NCI-H1417 (cell line): ENCODE data around the gene POLR3C.
A peak's percentile ranks its signal among the peaks of the same experiment; 100 is the strongest.
"Not testable (repeated sequence)": the region's sequence is repeated elsewhere in the genome, so short reads cannot be mapped to it uniquely, and the experiment has no call there.

ENCODE experiments used
- DNase-seq, 3 experiments: peaks; one replicate each; lab custom pipeline; 2025; lab: John Stamatoyannopoulos, UW

POLR3C gene

GRCh38 chr1:145822779-145823331 is 1.1 kb upstream of the POLR3C start:
- DNase-seq = not testable (repeated sequence)

- no peak for DNase-seq
These were observed 471 bp downstream of the POLR3C start for GRCh38 chr1:145824499-145824842.

- no peak for DNase-seq
These were observed 2.0 kb downstream of the POLR3C start for GRCh38 chr1:145826030-145826429.

GRCh38 chr1:145827966-145828365 is 4.0 kb downstream of the POLR3C start:
- no peak for DNase-seq

- DNase-seq = no peak
These were observed 4.5 kb downstream of the POLR3C start for GRCh38 chr1:145828367-145829026.

GRCh38 chr1:145830810-145831209 is 6.8 kb downstream of the POLR3C start:
- not testable (repeated sequence) for DNase-seq

- DNase-seq = no peak
These were observed 13.7 kb downstream of the POLR3C start for GRCh38 chr1:145837656-145838055.

GRCh38 chr1:145843031-145843430 is 19.0 kb downstream of the POLR3C start:
- no peak for DNase-seq

GRCh38 chr1:145845144-145845513 is 21.1 kb downstream of the POLR3C start:
- DNase-seq = no peak

GRCh38 chr1:145845514-145846161 is 21.6 kb downstream of the POLR3C start, which contains the start of gene NUDT17:
NUDT17 (plus strand) TSS chr1:145845630; CDS start chr1:145845641, 11 bp downstream.
- peak; percentile 58 to 93 (median 76) for DNase-seq

GRCh38 chr1:145846201-145846612 is 22.2 kb downstream of the POLR3C start:
- DNase-seq = peak in 2 of 3 experiments; percentile 21 to 42

GRCh38 chr1:145847827-145848226 is 23.8 kb downstream of the POLR3C start:
- no peak for DNase-seq

- no peak for DNase-seq
These were observed 25.6 kb downstream of the POLR3C start for GRCh38 chr1:145849356-145850160.

- DNase-seq = no peak
These were observed 31.5 kb downstream of the POLR3C start for GRCh38 chr1:145855426-145855948.

GRCh38 chr1:145857170-145857569 is 33.2 kb downstream of the POLR3C start:
- DNase-seq = no peak

- DNase-seq = peak in 2 of 3 experiments; percentile 52 to 67
These were observed 34.4 kb downstream of the POLR3C start for GRCh38 chr1:145858238-145858900.

- DNase-seq = peak; percentile 90 to 98 (median 90)
These were observed 35.0 kb downstream of the POLR3C start, which contains the start of gene PIAS3 for GRCh38 chr1:145858901-145859490. PIAS3 (minus strand) TSS chr1:145859081; CDS start chr1:145858990, 91 bp downstream.

GRCh38 chr1:145859491-145860023 is 35.6 kb downstream of the POLR3C start:
- DNase-seq = peak; percentile 82 to 92 (median 85)

GRCh38 chr1:145863282-145864018 is 39.5 kb downstream of the POLR3C start:
- no peak for DNase-seq

- DNase-seq = no peak
These were observed 44.2 kb downstream of the POLR3C start for GRCh38 chr1:145868232-145868631.
